HepG2 (cell line): ENCODE results near the gene HAPLN1. TPM values are rescaled to one million over a fixed set of nuclear protein-coding genes. Genes with fewer than 3 reads are reported as not detected.

Source experiments
- ATAC-seq: fragments of 200-7000 bp; cut with Tn5 transposase; 3 replicates; pipeline ENCODE4 v1.9.1; 2020; ENCODE audit warnings: mild to moderate bottlenecking, moderate library complexity
- BruUV-seq: library from RNA; stranded (reverse); fragments of 400-500 nt; replicated peaks from 2 replicates; lab custom pipeline; 2021; lab: Mats Ljungman, UMichigan
- CTCF ChIA-PET: fragments of 300-600 bp; formaldehyde crosslinking; extraction: SDS; loops from one replicate; lab custom pipeline; 2021; ENCODE audit warnings: low total read pairs, inconsistent platforms, low intra/inter-chr PET ratio; lab: Yijun Ruan, JAX
- POLR2A ChIA-PET: fragments of 350-600 bp; sonication (Branson Sonifier 250); formaldehyde crosslinking; loops from one replicate; lab custom pipeline; 2020; ENCODE audit warnings: antibody characterized with exemption, inconsistent platforms; lab: Yijun Ruan, JAX
- DNase-seq: peaks from one replicate; pipeline ENCODE4 v3.0.0-alpha.2; 2015; ENCODE audit warnings: low spot score
- FAIRE-seq: peaks from 3 replicates; lab custom pipeline; 2011; peaks lifted over from hg19 to GRCh38; lab: Jason Lieb, UNC
- H2AFZ ChIP-seq: one replicate; pipeline ENCODE4 v1.6.1; 2011; ENCODE audit warnings: low read length, inconsistent platforms
- H3K27ac ChIP-seq: fragments of 300-600 bp; 3 replicates; pipeline ENCODE4 v1.8.0; 2011; ENCODE audit warnings: mixed run types, mild to moderate bottlenecking, mixed read lengths, low read length, inconsistent platforms; ENCODE audit not compliant: insufficient read depth; ENCODE audit errors: extremely low read length
- H3K27me3 ChIP-seq, 2 experiments: fragments of 200-600 bp in 1 of 2; 2 replicates in 1 of 2; 3 replicates in 1 of 2; pipeline versions ENCODE4 v1.6.0 to v1.8.0; 2011; ENCODE audit warnings: low read length in 2 of 2, mild to moderate bottlenecking in 2 of 2, moderate library complexity in 2 of 2, inconsistent platforms in 1 of 2; ENCODE audit not compliant: insufficient read depth in 2 of 2, control insufficient read depth in 1 of 2
- H3K36me3 ChIP-seq, 2 experiments: fragments of 200-600 bp in 1 of 2; replicated peaks in 1 of 2; 2 replicates in 1 of 2; 3 replicates in 1 of 2; pipeline versions ENCODE4 v1.5.1 to v1.8.0; 2011; ENCODE audit warnings: low read length in 2 of 2, inconsistent platforms in 1 of 2; ENCODE audit not compliant: insufficient read depth in 2 of 2, control insufficient read depth in 1 of 2
- H3K4me1 ChIP-seq: 2 replicates; pipeline ENCODE4 v1.5.1; 2012; ENCODE audit warnings: low read length, inconsistent platforms; ENCODE audit not compliant: insufficient read depth
- H3K4me2 ChIP-seq: 2 replicates; pipeline ENCODE4 v1.6.0; 2011; ENCODE audit warnings: low read depth, low read length, inconsistent platforms
- H3K4me3 ChIP-seq, 3 experiments: fragments of 200-600 bp in 1 of 3; sonication (generic), shearing (Covaris generic) in 1 of 3; replicated peaks in 1 of 3; 2 replicates each; pipeline ENCODE4 v1.5.1; 2011 to 2016; ENCODE audit warnings: low read length in 3 of 3, inconsistent platforms in 2 of 3, low read depth in 2 of 3, mild to moderate bottlenecking in 2 of 3, control low read depth in 1 of 3, mixed read lengths in 1 of 3; ENCODE audit not compliant: insufficient read depth in 1 of 3
- H3K79me2 ChIP-seq: one replicate; pipeline ENCODE4 v1.6.1; 2011; ENCODE audit warnings: low read length, inconsistent platforms; ENCODE audit not compliant: insufficient read depth
- H3K9ac ChIP-seq: 2 replicates; pipeline ENCODE4 v1.6.0; 2011; ENCODE audit warnings: mild to moderate bottlenecking, low read depth, low read length, inconsistent platforms; ENCODE audit not compliant: insufficient read depth
- H3K9me3 ChIP-seq: 2 replicates; pipeline ENCODE4 v1.5.1; 2012; ENCODE audit warnings: mild to moderate bottlenecking, low read length
- H4K20me1 ChIP-seq: 2 replicates; pipeline ENCODE4 v1.6.0; 2011; ENCODE audit warnings: inconsistent platforms, mild to moderate bottlenecking, low read length, moderate library complexity; ENCODE audit not compliant: insufficient read depth
- CHD2 ChIP-seq: IDR thresholded peaks from 2 replicates; pipeline ENCODE4 v1.6.1; 2011; ENCODE audit warnings: low read depth, low read length, improper control_type of control experiment
- E2F2 ChIP-seq: sonication (generic); formaldehyde crosslinking; IDR thresholded peaks from 2 replicates; pipeline ENCODE4 v1.4.0; 2020; ENCODE audit warnings: missing genetic modification reagents, borderline replicate concordance
- GPN1 ChIP-seq: sonication (generic); formaldehyde crosslinking; IDR thresholded peaks from 2 replicates; pipeline ENCODE4 v1.5.1; 2020; ENCODE audit warnings: missing genetic modification reagents, borderline replicate concordance
- KDM6A ChIP-seq: IDR thresholded peaks from 2 replicates; pipeline ENCODE4 v1.6.1; 2016; ENCODE audit warnings: low read depth
- MAF1 ChIP-seq: sonication (generic); formaldehyde crosslinking; IDR thresholded peaks from 2 replicates; pipeline ENCODE4 v1.5.0; 2020; ENCODE audit warnings: missing genetic modification reagents, borderline replicate concordance
- PHF20 ChIP-seq: sonication (generic); formaldehyde crosslinking; IDR thresholded peaks from 2 replicates; pipeline ENCODE4 v1.5.0; 2020; ENCODE audit warnings: mild to moderate bottlenecking, missing genetic modification reagents
- THAP11 ChIP-seq: IDR thresholded peaks from 2 replicates; pipeline ENCODE4 v1.6.1; 2016; ENCODE audit warnings: missing biosample characterization, missing genetic modification reagents
- ZHX2 ChIP-seq, 2 experiments: sonication (generic) in 1 of 2; formaldehyde crosslinking in 1 of 2; IDR thresholded peaks; 2 replicates each; pipeline versions ENCODE4 v1.6.1 to v1.9.0; 2014 to 2022; ENCODE audit warnings: antibody characterized with exemption in 1 of 2, borderline replicate concordance in 1 of 2, inconsistent platforms in 1 of 2, low read depth in 1 of 2, missing genetic modification reagents in 1 of 2
- ZNF30 ChIP-seq: sonication (generic); formaldehyde crosslinking; IDR thresholded peaks from 2 replicates; pipeline ENCODE4 v1.5.0; 2020; ENCODE audit warnings: mild to moderate bottlenecking, missing genetic modification reagents
- ZNF414 ChIP-seq: sonication (generic); formaldehyde crosslinking; IDR thresholded peaks from 2 replicates; pipeline ENCODE4 v1.5.0; 2020; ENCODE audit warnings: missing genetic modification reagents
- ZNF552 ChIP-seq: sonication (generic); formaldehyde crosslinking; IDR thresholded peaks from 2 replicates; pipeline ENCODE4 v1.9.0; 2022; ENCODE audit warnings: missing genetic modification reagents, mild to moderate bottlenecking, borderline replicate concordance
- in situ Hi-C: cut with HindIII; loops from 2 replicates; pipeline ENCODE4 v1.10.0; 2017; ENCODE audit warnings: low pct_unique_long_range_greater_than_20kb; ENCODE audit not compliant: extremely low pct_ligation_motif_present
- intact Hi-C: fragments of 100-400 bp; cut with micrococcal nuclease; formaldehyde crosslinking; loops from one replicate; pipeline ENCODE4 v1.10.0; 2022; ENCODE audit not compliant: unreplicated experiment
- polyA plus RNA-seq, 8 experiments: library from polyadenylated mRNA; depleted of rRNA in 3 of 8; stranded (reverse) in 7 of 8; unstranded in 1 of 8; fragments of >200 nt; fragmentation: Illumina TruSeq in 4 of 8; extraction: Trizol in 4 of 8; gene quantifications; 2 replicates each; pipeline versions ENCODE4 v1.2.1 to v1.2.3, GENCODE V29; 2011 to 2016; ENCODE audit warnings: low read depth in 4 of 8, missing spikeins in 1 of 8, mixed read lengths in 1 of 8; ENCODE audit not compliant: insufficient read depth in 1 of 8
- total RNA-seq, 5 experiments: library from RNA; depleted of rRNA; stranded (reverse); fragments of >200 nt; fragmentation: Illumina TruSeq; extraction: Trizol; gene quantifications; 2 replicates each; pipeline ENCODE4 v1.2.3, GENCODE V29; 2016; ENCODE audit warnings: low read depth in 1 of 5

HAPLN1 gene
- total and polyA plus RNA-seq, 2 of the 13 experiments (the other 11 are each of a cell fraction or from before 2014, with no cell fraction given) = not detected

GRCh38 chr5:83731638-83732037, 11.0 kb upstream of the HAPLN1 start (continued):
- no peak for TF ChIP-seq ZHX2 (IDR thresholded peaks at IDR 0.05; ENCODE audit: low read depth)
- no peak for TF ChIP-seq ZHX2 (CRISPR knock-in tag; IDR thresholded peaks at IDR 0.05; ENCODE audit: borderline replicate concordance)
- no peak for TF ChIP-seq CHD2
- no peak for TF ChIP-seq ZNF30 (CRISPR knock-in tag)
- no peak for TF ChIP-seq ZNF552
- TF ChIP-seq ZNF414 (CRISPR knock-in tag) = no peak
- TF ChIP-seq MAF1 (CRISPR knock-in tag) = no peak
- TF ChIP-seq, all 625 proteins: peak for 0

- Histone ChIP-seq H3K36me3 (no peaks in the 10 kb centered on the region), H3K4me2 (no peak overlapping the region), H3K79me2 (no peaks in the 10 kb centered on the region), H3K4me3 (no peak overlapping the region), H3K27ac (no peak overlapping the region), H4K20me1 (no peaks in the 10 kb centered on the region), H2AFZ (no peak overlapping the region), H3K4me1 (peaks cover 26% of the 10 kb centered on the region), H3K9me3 (no peaks in the 10 kb centered on the region), H3K27me3 (no peaks in the 10 kb centered on the region; a peak in 1 of 5 replicates), H3K9ac (no peak overlapping the region)
- intact Hi-C loops (no loop called here), in situ Hi-C loops (no loop called here)
- no peak for ATAC-seq
- no peak for FAIRE-seq
- ChIA-PET POLR2A (no interaction called here), CTCF (no interaction called here)
- no peak for DNase-seq
- no TSS peak for BruUV-seq
- TF ChIP-seq KDM6A (CRISPR knock-in tag) = no peak
- TF ChIP-seq PHF20 (CRISPR knock-in tag) = no peak
- no peak for TF ChIP-seq THAP11
- TF ChIP-seq GPN1 = no peak
- TF ChIP-seq E2F2 (CRISPR knock-in tag) = no peak
Observed at GRCh38 chr5:83729362-83729761, 8.7 kb upstream of the HAPLN1 start.
